NCI-H82 treated with DMSO at 0.1 percent for 48 hours (cell line): ENCODE data around the gene NDOR1.

ENCODE experiments used
- DNase-seq: peaks from one replicate; lab custom pipeline; 2025; ENCODE audit not compliant: unreplicated experiment; lab: John Stamatoyannopoulos, UW

NDOR1 gene

DNA sequence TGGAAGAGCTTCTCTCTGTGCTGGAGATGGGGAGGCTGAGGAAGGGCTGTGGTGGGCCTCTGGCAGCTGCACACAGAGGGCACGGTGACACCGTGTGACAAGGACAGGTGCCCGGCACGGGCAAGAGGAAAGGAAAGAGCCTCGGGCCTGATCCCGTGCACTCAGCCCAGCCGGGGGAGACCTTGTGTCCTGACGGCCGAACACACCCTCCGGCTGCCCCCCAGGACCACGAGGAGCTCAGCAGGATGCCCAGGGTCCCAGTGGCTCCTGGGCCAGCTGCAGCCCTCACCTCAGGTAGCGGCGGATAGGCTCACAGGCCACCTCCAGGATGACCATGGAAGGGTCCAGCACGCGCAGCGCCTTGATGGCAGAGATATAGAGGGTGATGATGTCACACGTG is 22.7 kb upstream of the NDOR1 start:
- DNase-seq = no peak

DNA sequence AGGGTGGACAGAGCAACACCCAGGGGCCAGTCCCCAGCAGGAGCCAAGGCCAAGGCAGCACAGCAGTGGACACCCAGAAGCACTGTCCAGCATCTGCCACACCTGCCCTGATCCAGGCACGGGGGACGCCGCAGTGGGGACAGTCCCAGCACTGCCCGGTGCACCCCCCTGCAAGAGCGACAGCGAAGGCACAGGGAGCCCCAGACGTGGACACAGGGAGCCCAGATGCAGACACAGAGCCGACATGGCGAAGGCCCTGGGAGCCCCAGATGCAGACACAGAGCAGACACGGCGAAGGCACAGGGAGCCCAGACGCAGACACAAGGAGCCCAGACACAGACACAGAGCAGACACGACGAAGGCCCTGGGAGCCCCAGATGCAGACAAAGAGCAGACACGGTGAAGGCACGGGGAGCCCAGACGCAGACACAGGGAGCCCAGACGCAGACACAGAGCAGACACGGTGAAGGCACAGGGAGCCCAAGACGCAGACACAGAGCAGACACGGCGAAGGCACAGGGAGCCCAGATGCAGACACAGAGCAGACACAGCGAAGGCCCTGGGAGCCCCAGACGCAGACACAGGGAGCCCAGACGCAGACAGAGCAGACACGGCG is 21.4 kb upstream of the NDOR1 start:
- no peak for DNase-seq

DNA sequence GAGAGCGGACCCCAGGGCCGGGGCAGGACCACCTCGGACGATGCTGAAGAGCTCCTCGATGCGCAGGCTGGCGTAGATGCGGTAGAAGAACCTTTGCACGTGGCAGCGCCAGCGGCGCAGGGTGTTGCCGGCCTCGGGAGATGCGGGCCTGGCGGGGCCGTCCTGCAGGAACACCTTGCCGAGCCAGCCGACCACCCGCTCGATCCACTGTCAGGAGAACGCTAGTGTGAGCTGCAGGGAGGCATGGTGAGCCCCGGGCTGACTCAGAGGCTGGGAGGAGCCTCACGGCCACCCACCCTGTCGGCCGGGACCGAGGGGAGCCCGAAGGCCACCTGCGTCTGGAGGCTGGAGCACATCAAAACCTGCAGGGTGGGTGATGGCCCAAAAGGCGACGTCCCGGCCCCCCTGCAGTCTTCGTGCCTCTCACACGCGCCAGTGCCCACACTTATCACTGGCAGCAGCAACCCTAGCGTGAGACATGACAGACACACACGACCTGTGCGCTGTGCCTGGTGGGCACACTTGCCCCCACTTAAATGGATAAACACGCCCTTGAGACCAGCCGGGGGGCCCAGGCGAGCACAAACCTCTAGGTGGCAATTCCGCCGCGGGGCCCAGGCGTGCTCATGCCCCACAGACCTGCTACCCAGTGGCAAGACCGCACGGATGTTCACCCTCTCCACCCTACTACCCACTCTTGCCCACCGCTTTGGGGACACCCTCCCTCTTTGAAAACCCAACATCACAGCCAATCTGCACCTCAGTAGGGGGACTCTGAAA is 20.4 kb upstream of the NDOR1 start:
- no peak for DNase-seq

DNA sequence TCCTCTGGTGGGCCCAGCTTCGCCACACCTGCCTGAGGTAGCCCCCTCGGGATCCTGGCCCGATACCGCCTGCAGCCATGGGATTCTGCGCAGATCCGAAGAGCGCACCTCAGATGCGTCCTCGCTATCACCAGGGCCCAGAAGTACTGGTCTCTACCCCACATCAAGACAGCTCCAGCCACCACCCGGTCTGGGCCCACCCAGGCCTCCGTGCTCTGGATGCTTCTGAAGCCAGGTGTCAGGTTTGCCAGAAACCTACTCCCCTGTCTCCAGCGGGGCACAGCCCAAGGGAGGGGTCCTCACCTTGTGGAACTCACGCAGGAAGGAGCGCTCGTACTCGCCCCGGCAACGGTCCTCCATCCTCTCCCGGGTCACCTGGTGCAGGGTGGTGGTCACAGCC is 19.6 kb upstream of the NDOR1 start:
- no peak for DNase-seq

DNA sequence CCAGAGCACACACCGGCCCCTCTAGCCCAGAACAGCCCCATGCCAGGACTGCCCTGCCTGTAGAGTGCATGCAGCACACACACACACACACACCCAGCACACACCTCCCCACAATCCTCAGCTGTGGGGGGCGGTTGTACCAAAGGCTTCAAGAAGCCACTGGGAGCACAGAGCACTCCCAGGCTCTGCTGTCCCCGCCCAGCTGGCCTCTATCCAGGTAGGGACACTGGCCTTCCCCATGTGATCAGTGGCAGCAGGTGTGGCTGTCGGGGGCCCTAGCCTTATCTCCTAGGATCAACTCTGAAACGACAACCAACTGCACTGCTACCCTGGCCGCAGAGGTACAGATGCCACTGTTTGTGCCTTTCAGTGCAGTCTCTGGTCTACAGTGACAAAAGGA is 19.1 kb upstream of the NDOR1 start:
- no peak for DNase-seq

DNA sequence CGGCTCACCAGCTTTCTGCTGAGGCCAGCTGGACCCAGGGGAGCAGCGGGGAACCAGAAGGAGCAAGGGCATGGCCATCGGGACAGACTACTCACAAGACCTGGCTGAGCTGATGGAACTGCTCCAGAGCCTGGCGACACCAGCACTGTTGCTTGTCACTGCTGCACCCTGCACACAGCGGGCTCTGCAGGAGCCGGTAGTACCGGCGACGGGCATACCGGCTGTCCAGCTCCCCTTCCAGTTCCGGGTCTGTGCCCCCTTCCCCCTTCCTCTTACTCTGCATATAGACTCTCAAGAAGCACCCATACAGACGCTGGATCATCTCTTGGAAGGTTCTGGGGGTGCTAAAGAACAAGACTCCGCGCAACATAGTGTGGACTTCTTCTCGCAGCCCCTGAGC is 18.1 kb upstream of the NDOR1 start:
- no peak for DNase-seq

DNA sequence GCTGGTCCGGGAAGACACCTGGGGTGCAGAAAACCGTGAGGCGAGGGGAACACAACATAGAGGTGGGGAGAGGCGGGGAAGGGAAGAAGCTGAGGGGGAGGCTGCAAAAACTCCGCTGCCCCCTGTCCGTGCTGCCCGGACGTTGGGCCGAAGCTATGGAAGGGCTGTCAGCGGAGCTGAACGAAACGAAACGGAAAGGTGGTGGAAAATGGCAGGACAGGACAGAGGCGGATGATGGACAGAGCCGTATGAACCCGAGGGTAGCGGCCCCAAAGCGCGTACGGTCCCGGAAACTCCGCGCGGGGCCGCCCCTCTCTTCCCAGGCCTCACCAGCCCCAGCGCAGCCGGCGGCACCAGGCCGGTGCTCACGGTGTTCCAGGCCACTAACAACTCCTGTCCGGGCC is 17.4 kb upstream of the NDOR1 start:
- no peak for DNase-seq

DNA sequence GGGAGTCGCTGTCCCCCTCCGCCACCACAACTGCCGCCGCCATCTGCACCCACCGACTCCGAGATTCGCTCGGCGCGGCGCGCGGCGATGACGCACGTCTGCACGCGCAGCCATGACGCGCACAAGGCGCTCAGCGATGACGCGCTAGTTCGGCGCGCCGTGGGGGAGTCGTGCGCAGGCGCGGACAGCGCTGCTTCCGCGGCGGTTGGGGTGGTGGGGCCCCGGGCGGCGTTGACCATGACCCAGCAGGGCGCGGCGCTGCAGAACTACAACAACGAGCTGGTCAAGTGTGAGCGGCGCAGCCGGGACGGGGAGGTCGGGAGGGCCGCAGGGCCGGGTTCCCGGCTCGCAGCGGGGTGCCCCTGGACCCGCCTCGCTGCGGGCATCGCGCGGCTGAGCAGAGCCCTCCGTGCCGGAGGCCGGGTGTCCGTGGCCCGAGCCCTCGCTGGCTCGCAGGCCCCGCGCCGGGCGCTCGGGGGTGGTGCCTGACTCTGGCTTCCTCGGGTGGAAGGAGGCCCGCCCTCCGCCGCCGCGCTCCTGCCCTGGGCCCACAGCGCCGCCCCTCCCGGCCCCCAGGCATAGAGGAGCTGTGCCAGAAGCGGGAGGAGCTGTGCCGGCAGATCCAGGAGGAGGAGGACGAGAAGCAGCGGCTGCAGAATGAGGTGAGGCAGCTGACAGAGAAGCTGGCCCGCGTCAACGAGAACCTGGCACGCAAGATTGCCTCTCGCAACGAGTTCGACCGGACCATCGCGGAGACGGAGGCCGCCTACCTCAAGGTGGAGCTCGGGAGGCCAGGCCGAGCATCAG is 16.8 kb upstream of the NDOR1 start, which contains the start of the genes ANAPC2 and SSNA1:
ANAPC2 (minus strand) TSS at position 71 of the 807 bp plus-strand sequence; CDS start at position 43, 28 bp downstream.
SSNA1 (plus strand) TSS at position 187 of the 807 bp plus-strand sequence; CDS start at position 238, 51 bp downstream.
- peak; percentile 52 for DNase-seq

DNA sequence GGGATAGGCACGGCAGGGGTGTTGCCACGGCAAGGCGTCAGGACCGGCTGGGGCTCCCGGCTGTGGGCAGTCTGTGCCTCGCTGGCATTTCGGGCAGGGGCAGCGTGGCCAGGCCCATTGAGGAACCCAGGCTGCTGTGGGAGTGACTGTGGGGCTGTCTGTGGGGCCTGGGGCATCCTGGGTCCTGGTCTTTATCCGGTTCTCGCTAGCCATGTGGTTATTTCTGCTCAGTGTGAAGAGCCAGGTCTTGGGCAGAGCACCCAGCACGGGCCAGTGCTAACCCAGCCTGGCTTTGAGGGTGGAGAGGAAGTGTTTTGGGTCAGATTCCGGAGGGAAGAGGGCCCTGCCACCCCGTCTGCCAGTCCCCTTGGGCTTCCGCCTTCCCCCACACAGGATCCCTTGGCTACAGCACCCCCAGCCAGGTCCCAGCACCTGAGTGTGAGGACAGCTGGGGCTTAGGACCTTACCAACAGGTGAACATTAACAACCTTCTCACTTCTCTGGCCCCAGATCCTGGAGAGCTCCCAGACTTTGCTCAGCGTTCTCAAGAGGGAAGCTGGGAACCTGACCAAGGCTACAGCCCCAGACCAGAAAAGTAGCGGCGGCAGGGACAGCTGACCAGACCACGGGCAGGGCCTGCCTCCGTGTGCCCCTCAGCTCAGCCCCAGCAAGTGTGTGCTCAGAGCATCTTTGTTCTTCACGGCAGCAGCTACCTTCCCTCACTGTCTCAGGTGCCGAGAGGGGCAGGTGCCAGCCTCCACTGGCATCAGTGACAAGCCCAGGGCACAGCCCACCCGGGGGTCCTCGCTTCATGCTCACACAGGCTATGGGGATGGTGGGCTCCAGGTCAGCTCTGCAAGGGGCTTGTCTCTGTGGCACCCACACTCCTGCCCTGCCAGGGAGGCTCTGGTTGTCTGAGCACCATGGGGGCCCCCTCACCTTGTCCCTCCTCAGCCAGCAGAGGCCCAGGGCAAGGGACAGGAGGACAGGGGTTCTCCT is 15.9 kb upstream of the NDOR1 start:
- no peak for DNase-seq

DNA sequence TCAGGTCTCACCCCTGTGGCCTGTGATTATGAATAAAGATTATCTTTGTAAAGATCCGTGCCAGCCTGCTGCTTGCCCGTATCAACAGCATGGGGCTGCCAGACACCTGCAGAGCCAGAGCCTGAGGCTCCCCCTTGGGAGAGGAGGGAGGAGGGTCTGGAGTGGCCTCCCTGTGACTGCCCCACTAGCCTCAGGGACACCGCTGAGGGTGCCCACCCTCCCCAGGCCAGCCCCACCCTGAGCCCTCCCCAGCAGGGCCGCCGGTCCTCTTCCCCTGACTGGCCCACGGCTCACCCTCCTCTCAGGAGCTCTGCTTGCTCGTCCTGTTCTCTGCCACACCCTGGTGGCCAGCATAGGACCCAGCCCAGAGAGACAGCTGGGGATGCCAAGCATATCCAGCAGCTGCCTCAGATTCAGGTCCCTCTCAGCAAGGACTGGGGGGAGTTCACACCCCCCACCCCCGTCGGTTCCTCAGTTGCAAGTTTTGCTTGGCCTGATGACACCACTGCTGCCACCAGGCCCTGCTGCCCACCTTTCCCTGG is 15.1 kb upstream of the NDOR1 start:
- DNase-seq = no peak

DNA sequence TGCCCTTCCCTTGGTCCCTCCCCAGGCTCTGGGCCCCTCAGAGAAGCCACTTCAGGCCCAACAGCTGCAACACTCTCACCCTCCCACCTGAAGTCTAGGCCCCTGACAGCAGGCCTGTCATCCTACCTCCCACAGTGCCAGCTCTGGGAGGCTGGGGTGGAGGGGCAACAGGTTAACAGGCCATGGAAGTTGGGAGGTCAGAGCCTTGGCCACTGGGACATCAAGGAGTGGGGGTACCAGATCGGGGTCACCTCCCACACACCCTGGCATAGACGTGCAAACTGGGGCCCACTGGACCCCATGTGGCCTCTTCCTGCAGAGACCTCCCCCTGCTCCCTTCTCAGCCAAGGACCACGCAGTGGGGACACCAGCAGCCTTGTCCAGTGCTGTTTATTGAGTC is 14.3 kb upstream of the NDOR1 start:
- no peak for DNase-seq

DNA sequence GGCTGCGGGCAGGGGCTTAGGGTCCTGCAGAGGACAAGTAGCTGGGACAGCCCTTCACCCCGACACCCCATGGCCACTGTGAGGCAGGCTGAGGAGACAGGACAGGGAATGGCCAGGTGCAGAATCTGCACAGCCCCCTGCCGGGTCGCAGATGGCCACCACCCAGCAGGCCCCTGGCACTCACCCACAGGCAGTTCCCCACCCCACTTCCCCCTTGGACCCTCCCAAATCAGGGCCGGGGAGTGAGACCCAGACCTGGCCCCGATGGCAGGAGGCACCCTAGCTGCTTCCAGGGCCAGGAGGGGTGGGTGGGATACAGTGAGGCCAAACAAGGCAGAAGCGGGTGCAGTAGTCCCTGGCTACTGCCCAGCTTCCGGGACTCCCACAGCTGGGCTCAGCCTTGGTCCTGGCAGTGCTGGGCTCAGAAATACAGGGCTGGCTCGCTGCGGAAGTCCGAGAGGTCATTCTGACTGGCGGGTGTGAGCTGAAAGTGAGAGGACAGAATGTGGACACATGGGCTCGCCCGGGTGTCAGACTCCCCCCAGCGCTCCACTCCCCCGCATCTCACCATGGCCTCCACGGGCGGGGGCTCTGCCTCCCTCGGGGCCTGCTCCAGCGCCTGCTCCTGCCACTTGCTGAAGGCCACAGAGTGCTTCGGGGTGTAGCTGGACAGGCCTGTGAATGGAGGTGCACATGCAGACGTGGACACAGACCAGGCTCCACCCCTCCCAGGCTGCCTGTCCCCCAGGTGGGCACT is 13.6 kb upstream of the NDOR1 start:
- no peak for DNase-seq

DNA sequence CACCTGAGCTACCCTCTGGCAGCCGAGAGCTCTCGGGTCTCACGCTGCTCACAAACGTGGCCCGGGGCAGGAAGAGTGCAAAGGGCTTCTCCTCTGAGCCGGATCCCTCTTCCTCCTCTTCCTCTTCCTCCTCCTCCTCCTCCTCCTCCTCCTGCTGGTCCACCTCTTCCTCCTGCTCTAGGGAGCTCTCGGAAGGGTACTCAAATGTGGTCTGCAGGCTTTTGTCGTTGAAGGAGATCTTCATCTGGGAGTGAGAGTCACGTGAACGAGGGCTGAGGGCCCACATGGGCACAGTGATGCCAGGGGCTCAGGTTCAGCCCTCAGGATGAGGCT is 13.1 kb upstream of the NDOR1 start:
- no peak for DNase-seq

DNA sequence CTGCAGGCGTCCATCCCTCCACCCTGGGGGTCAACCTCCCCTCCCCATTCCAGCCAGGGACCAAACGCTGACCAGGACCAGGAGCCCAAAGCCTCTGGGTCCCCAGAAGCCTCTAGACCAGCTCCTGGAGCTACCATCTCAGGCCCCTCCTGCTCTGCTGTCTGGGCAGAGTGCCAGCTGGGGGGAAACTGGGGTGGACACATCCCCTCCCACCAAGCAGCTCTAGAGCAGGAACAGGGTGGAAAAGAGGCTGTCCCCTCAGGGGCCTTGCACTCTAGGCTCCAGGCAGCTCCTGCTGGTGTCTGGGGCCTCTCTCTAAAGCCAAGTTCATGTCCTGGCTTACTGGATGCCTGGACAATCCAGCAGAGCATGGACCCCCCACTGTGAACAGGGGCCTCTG is 12.6 kb upstream of the NDOR1 start:
- DNase-seq = no peak

DNA sequence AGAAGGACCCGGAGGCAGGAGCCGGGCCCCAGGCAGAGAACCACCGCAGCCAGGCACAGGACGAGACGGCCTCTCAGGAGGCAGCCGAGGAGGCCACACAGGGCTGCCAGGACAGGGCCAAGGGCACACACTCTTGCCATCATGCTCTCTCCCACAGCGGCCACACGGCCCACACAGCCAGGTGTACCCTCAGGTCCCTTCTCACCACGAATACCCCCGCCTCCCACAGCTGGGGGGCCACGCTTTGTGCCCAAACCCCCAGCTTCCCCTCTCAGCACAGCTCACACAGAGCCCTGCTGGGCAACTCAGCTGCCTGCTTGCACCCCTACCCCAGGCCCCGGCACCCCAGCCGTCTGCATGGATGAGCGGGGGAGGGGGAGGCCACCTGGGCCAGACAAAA is 11.7 kb upstream of the NDOR1 start:
- no peak for DNase-seq

DNA sequence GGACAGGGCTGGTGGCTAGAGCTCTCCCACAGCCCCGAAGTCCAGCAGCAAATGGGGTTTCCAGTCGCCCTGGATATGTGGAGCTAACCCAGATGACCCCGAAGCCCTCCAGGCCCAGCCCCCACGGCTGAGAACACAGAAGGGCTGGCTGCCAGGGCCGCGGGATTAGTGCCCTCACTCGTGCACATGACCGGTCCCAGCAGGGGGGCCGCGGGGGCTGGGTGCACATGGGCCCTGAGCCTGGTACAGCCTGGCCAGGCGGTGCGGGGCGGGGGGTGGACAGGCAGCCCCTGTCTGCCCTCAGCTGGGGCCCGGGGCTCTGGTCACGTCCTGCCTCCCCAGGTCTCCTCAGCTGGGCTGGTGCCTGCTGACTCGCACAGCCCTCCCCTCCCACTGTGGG is 11.1 kb upstream of the NDOR1 start:
- DNase-seq = no peak

DNA sequence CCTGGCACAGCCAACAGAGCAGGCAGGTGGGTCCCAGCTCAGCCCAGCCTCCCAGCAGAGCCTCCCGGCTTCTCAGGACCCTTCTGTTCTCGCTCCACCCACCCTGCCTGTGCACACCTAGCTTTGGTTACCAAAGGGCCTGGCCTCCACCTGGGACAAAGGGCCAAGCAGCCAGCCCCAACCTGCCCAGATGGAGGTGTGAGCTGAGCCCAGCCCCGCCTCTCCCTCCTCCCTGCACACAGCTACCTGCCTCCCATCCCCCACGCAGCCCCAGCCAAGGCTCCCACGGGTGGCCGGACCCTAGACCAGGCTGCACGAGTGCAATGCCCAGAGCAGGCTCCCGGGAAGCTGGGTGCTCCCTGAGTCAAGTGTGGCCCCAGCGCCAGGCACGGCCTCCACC is 10.6 kb upstream of the NDOR1 start:
- no peak for DNase-seq

DNA sequence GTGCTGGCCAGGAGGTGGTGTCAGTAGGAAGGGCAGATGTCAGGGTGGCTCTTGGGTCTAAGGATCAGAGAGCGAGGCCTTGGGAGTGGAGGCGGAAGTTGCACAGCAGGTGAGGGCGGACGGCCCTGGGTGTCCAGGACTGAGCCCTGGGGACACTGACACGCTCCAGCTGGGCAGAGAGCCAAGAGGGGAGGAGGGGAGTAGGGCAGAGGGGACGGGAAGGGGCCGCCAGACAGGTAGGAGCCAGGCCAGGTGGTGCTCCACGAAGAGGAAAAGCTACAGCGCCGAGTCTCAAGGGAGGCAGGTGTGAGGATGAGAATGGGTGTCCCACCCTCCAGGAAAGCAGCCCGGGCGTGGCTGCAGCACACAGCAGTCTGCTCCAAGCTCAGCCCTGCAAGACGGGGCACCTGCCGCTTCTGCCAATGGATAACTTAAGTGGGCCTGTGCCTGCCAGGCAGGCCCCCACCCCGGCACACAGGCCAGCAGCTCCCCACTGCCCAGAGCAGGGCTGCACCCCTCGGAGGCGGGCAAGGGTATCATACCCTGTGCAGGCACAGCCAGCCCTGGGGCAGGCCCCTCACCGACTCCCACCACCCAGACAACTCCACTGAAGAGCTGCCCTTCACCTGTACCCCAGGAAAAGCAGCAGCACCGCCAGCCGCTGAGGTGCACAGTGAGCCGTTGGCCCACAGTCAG is 9.8 kb upstream of the NDOR1 start:
- no peak for DNase-seq
